Measurements from ENCODE around the gene MAN2B2.

- TF ChIP-seq, protein P1, sequence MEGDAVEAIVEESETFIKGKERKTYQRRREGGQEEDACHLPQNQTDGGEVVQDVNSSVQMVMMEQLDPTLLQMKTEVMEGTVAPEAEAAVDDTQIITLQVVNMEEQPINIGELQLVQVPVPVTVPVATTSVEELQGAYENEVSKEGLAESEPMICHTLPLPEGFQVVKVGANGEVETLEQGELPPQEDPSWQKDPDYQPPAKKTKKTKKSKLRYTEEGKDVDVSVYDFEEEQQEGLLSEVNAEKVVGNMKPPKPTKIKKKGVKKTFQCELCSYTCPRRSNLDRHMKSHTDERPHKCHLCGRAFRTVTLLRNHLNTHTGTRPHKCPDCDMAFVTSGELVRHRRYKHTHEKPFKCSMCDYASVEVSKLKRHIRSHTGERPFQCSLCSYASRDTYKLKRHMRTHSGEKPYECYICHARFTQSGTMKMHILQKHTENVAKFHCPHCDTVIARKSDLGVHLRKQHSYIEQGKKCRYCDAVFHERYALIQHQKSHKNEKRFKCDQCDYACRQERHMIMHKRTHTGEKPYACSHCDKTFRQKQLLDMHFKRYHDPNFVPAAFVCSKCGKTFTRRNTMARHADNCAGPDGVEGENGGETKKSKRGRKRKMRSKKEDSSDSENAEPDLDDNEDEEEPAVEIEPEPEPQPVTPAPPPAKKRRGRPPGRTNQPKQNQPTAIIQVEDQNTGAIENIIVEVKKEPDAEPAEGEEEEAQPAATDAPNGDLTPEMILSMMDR (IDR thresholded peaks at IDR 0.05), result no peak
- no peak for TF ChIP-seq POLR2A (IDR thresholded peaks at IDR 0.05)
Measured at GRCh38 chr4:6535329-6535692, 39.7 kb upstream of the MAN2B2 start.
